Liver (tissue), 9 donors: ENCODE measurements around the gene SNAPC5. TPM values are rescaled to one million over a fixed set of nuclear protein-coding genes. Genes with fewer than 3 reads are reported as not detected.

ENCODE experiments used
- DNase-seq: peaks from one replicate; pipeline ENCODE4 v3.0.0-alpha.2; 2017; ENCODE audit warnings: low spot score
- H3K27ac ChIP-seq, 2 donors: one replicate each; pipeline ENCODE4 v1.7.0; 2013; ENCODE audit warnings: inconsistent platforms in 2 of 2, low read length in 2 of 2, control low read depth in 1 of 2, low read depth in 1 of 2, mild to moderate bottlenecking in 1 of 2
- H3K27me3 ChIP-seq, 4 donors: one replicate each; pipeline versions ENCODE4 v1.6.1 to v1.7.0; 2013; ENCODE audit warnings: low read length in 3 of 4, inconsistent platforms in 1 of 4, mild to moderate bottlenecking in 1 of 4, moderate library complexity in 1 of 4; ENCODE audit not compliant: control insufficient read depth in 4 of 4, insufficient read depth in 4 of 4
- H3K36me3 ChIP-seq, 4 donors: one replicate each; pipeline versions ENCODE4 v1.6.1 to v1.7.0; 2013; ENCODE audit warnings: low read length in 3 of 4, mild to moderate bottlenecking in 3 of 4, low read depth in 1 of 4, moderate library complexity in 1 of 4; ENCODE audit not compliant: control insufficient read depth in 4 of 4, insufficient read depth in 3 of 4
- H3K4me1 ChIP-seq, 4 donors: one replicate each; pipeline versions ENCODE4 v1.6.1 to v1.7.0; 2013; ENCODE audit warnings: low read length in 3 of 4, mild to moderate bottlenecking in 3 of 4, moderate library complexity in 1 of 4; ENCODE audit not compliant: control insufficient read depth in 4 of 4, insufficient read depth in 4 of 4
- H3K4me3 ChIP-seq, 3 donors: one replicate each; pipeline versions ENCODE4 v1.6.1 to v1.7.0; 2013; ENCODE audit warnings: low read length in 3 of 3, control low read depth in 1 of 3, low read depth in 1 of 3, mild to moderate bottlenecking in 1 of 3
- H3K9ac ChIP-seq, 2 donors: one replicate each; pipeline ENCODE4 v1.7.0; 2013; ENCODE audit warnings: low read length in 2 of 2, mild to moderate bottlenecking in 2 of 2, moderate library complexity in 2 of 2, control low read depth in 1 of 2, low read depth in 1 of 2
- H3K9me3 ChIP-seq, 4 donors: one replicate each; pipeline versions ENCODE4 v1.6.1 to v1.7.0; 2013; ENCODE audit warnings: low read length in 3 of 4; ENCODE audit not compliant: control insufficient read depth in 4 of 4
- ATF3 ChIP-seq: IDR thresholded peaks from 2 replicates; pipeline ENCODE4 v1.6.1; 2016; ENCODE audit warnings: antibody characterized with exemption
- CTCF ChIP-seq: fragments of 150-350 bp; IDR thresholded peaks from 2 replicates; pipeline ENCODE4 v1.5.1; 2017; ENCODE audit warnings: improper control_type of control experiment, low read depth, low read length; ENCODE audit not compliant: missing input control
- EGR1 ChIP-seq, 2 donors: IDR thresholded peaks; 2 replicates each; pipeline ENCODE4 v1.6.1; 2016 to 2018; ENCODE audit warnings: antibody characterized with exemption in 2 of 2, low read depth in 2 of 2
- FOXA1 ChIP-seq: IDR thresholded peaks from 2 replicates; pipeline ENCODE4 v1.6.1; 2016; ENCODE audit warnings: antibody characterized with exemption
- FOXA2 ChIP-seq: IDR thresholded peaks from 2 replicates; pipeline ENCODE4 v1.6.1; 2016; ENCODE audit warnings: antibody characterized with exemption
- GABPA ChIP-seq, 2 donors: IDR thresholded peaks in 1 of 2; conservative IDR thresholded peaks in 1 of 2; 2 replicates each; pipeline ENCODE4 v1.6.1; 2016; ENCODE audit warnings: antibody characterized with exemption in 2 of 2, mild to moderate bottlenecking in 1 of 2, moderate library complexity in 1 of 2
- HNF4A ChIP-seq, 2 donors: conservative IDR thresholded peaks; 2 replicates each; pipeline ENCODE4 v1.6.1; 2016; ENCODE audit warnings: antibody characterized with exemption in 2 of 2, mild to moderate bottlenecking in 2 of 2
- HNF4G ChIP-seq: IDR thresholded peaks from 2 replicates; pipeline ENCODE4 v1.6.1; 2016; ENCODE audit warnings: antibody characterized with exemption
- JUND ChIP-seq, 2 donors: IDR thresholded peaks; 2 replicates each; pipeline ENCODE4 v1.6.1; 2016; ENCODE audit warnings: antibody characterized with exemption in 2 of 2
- MAX ChIP-seq: IDR thresholded peaks from 2 replicates; pipeline ENCODE4 v1.6.1; 2016; ENCODE audit warnings: antibody characterized with exemption
- NR2F2 ChIP-seq: IDR thresholded peaks from 2 replicates; pipeline ENCODE4 v1.6.1; 2016; ENCODE audit warnings: antibody characterized with exemption
- RAD21 ChIP-seq, 2 donors: IDR thresholded peaks; 2 replicates each; pipeline ENCODE4 v1.6.1; 2016; ENCODE audit warnings: antibody characterized with exemption in 2 of 2, mild to moderate bottlenecking in 2 of 2
- REST ChIP-seq: IDR thresholded peaks from 2 replicates; pipeline ENCODE4 v1.6.1; 2016; ENCODE audit warnings: antibody characterized with exemption, mild to moderate bottlenecking
- RXRA ChIP-seq, 2 donors: IDR thresholded peaks; 2 replicates each; pipeline ENCODE4 v1.6.1; 2017 to 2018; ENCODE audit warnings: antibody characterized with exemption in 2 of 2, mild to moderate bottlenecking in 1 of 2
- SP1 ChIP-seq: IDR thresholded peaks from 2 replicates; pipeline ENCODE4 v1.6.1; 2018; ENCODE audit warnings: antibody characterized with exemption, mild to moderate bottlenecking
- TAF1 ChIP-seq: conservative IDR thresholded peaks from 2 replicates; pipeline ENCODE4 v1.6.1; 2016; ENCODE audit warnings: antibody characterized with exemption, mild to moderate bottlenecking
- YY1 ChIP-seq: IDR thresholded peaks from 2 replicates; pipeline ENCODE4 v1.6.1; 2016; ENCODE audit warnings: antibody characterized with exemption, mild to moderate bottlenecking
- ZBTB33 ChIP-seq: IDR thresholded peaks from 2 replicates; pipeline ENCODE4 v1.6.1; 2016; ENCODE audit warnings: antibody characterized with exemption
- WGBS: extraction: QIAGEN DNeasy Blood & Tissue Kit; methylation state at CpG from one replicate; pipeline ENCODE4 v1.1.7; 2013; 5-methylcytosine and 5-hydroxymethylcytosine counted together
- polyA plus RNA-seq, 2 donors: library from polyadenylated mRNA; stranded (reverse) in 1 of 2; unstranded in 1 of 2; fragments of 200-250 nt in 1 of 2; fragments of >200 nt in 1 of 2; fragmentation: Nextera tagmentation in 1 of 2; extraction: Ambion mirVana in 1 of 2; gene quantifications; one replicate each; pipeline versions ENCODE4 v1.2.1 to v1.2.3, GENCODE V29; 2013 to 2015
- total RNA-seq, 2 donors: library from RNA; depleted of rRNA; stranded (reverse); fragments of >200 nt; gene quantifications; one replicate each; pipeline ENCODE4 v1.2.3, GENCODE V29; 2014
- donor health status: healthy.
- donor health status: healthy.
- donor health status: healthy.
- donor health status: healthy.
- donor health status: healthy.

The SNAPC5 gene
- total and polyA plus RNA-seq, 4 donors: 11.3 to 24.9 (median 22.1) TPM

- TF ChIP-seq CTCF: no peak
Measured at GRCh38 chr15:66505818-66506217, 8.3 kb upstream of the SNAPC5 start (continued).

- Histone ChIP-seq H3K27me3 (no peaks in the 10 kb centered on the region), H3K36me3 (peaks cover 4 to 27% (median 25%) of the 10 kb centered on the region in 4 donors), H3K4me1 (peaks cover 0 to 25% (median 21%) of the 10 kb centered on the region in 4 donors), H3K27ac (peak overlapping the region; percentile 87 to 90), H3K4me3 (peak overlapping the region; percentile 83 to 100 (median 94)), H3K9ac (peak overlapping the region; percentile 10 to 72), H3K9me3 (no peaks in the 10 kb centered on the region)
- no peak for TF ChIP-seq RAD21 (IDR thresholded peaks at IDR 0.05)
- under 1% methylated on average over 13 of the region's 13 CpGs for WGBS
- DNase-seq: no peak
Measured at GRCh38 chr15:66505430-66505811, 7.9 kb upstream of the SNAPC5 start.

GRCh38 chr15:66504563-66505429, 7.2 kb upstream of the SNAPC5 start, which contains the start of the genes RPL4 and ZWILCH:
TSS of gene RPL4 (minus strand) at chr15:66504855. CDS start at chr15:66504790, 65 bp downstream.
TSS of gene ZWILCH (plus strand) at chr15:66505326. CDS start at chr15:66505339, 13 bp downstream.
- Histone ChIP-seq H3K4me1 (peaks cover 0 to 25% (median 21%) of the 10 kb centered on the region in 4 donors), H3K36me3 (peaks cover 7 to 34% (median 32%) of the 10 kb centered on the region in 4 donors), H3K27ac (peak within 1 kb of the TSS; percentile 87 to 90), H3K9ac (peak within 1 kb of the TSS; percentile 72 to 97), H3K4me3 (peak within 1 kb of the TSS; percentile 83 to 100 (median 94)), H3K27me3 (no peaks in the 10 kb centered on the region), H3K9me3 (no peaks in the 10 kb centered on the region)
- TF ChIP-seq HNF4A (conservative IDR thresholded peaks at IDR 0.05): peak; percentile 51 to 57
- peak; percentile 72 for TF ChIP-seq FOXA2
- TF ChIP-seq FOXA1: no peak
- TF ChIP-seq GABPA (IDR thresholded peaks at IDR 0.05 in 1 of 2, conservative IDR thresholded peaks at IDR 0.05 in 1 of 2): peak; percentile 93 to 96
- no peak for TF ChIP-seq CTCF
- peak; percentile 4 to 30 for TF ChIP-seq EGR1 (IDR thresholded peaks at IDR 0.05; ENCODE audit: low read depth in 2 of 2)
- peak; percentile 73 to 75 for TF ChIP-seq RXRA (IDR thresholded peaks at IDR 0.05)
- no peak for TF ChIP-seq HNF4G
- peak; percentile 97 for TF ChIP-seq YY1
- TF ChIP-seq JUND (IDR thresholded peaks at IDR 0.05): peak in 1 of 2 donors; percentile 62
- TF ChIP-seq RAD21 (IDR thresholded peaks at IDR 0.05): no peak
- no peak for TF ChIP-seq ATF3
- peak; percentile 80 for TF ChIP-seq SP1
- TF ChIP-seq ZBTB33: peak; percentile 99
- TF ChIP-seq REST: peak; percentile 84
- peak; percentile 99 for TF ChIP-seq NR2F2
- TF ChIP-seq MAX: no peak
- TF ChIP-seq TAF1: peak; percentile 99
- under 1% methylated on average over 46 of the region's 46 CpGs for WGBS
- DNase-seq: peak; percentile 80
